PC-9 (cell line): ENCODE results near the gene NEU4. TPM values are rescaled to one million over a fixed set of nuclear protein-coding genes. Genes with fewer than 3 reads are reported as not detected.

Experiments
- BruUV-seq: library from RNA; stranded (reverse); fragments of 400-500 nt; replicated peaks from 2 replicates; lab custom pipeline; 2021; lab: Mats Ljungman, UMichigan
- CTCF ChIA-PET: fragments of 300-600 bp; sonication (Branson Sonifier 250); formaldehyde crosslinking; loops from one replicate; lab custom pipeline; 2022; ENCODE audit warnings: antibody characterized with exemption; lab: Charles Lee
- POLR2A ChIA-PET: fragments of 300-600 bp; sonication (Branson Sonifier 250); formaldehyde crosslinking; loops from one replicate; lab custom pipeline; 2022; ENCODE audit warnings: antibody characterized with exemption; ENCODE audit not compliant: unreplicated experiment; lab: Charles Lee
- DNase-seq, 2 experiments: peaks; one replicate each; pipeline versions ENCODE4 v3.0.0 to v3.0.0-alpha.2; 2015 to 2022; ENCODE audit warnings: mixed read lengths in 1 of 2
- H2AFZ ChIP-seq: fragments of 200-600 bp; sonication (generic); 2 replicates; pipeline ENCODE4 v1.8.1; 2017; ENCODE audit warnings: antibody characterized with exemption
- H3F3A ChIP-seq: fragments of 200-600 bp; sonication (generic); 2 replicates; pipeline ENCODE4 v1.8.1; 2017; ENCODE audit warnings: antibody characterized with exemption, mild to moderate bottlenecking, low read depth; ENCODE audit not compliant: insufficient read depth
- H3K27ac ChIP-seq: fragments of 200-600 bp; sonication (generic); 2 replicates; pipeline ENCODE4 v1.6.1; 2016; ENCODE audit warnings: mixed run types
- H3K27me3 ChIP-seq: fragments of 200-600 bp; sonication (generic); 2 replicates; pipeline ENCODE4 v1.6.1; 2016; ENCODE audit warnings: low read depth, mixed run types; ENCODE audit not compliant: insufficient read depth
- H3K36me3 ChIP-seq: fragments of 200-600 bp; sonication (generic); 2 replicates; pipeline ENCODE4 v1.6.1; 2016; ENCODE audit warnings: low read depth, mixed run types
- H3K4me1 ChIP-seq: fragments of 200-600 bp; sonication (generic); replicated peaks from 2 replicates; pipeline ENCODE4 v1.6.1; 2016; ENCODE audit warnings: mixed run types; ENCODE audit not compliant: insufficient read depth
- H3K4me2 ChIP-seq: fragments of 200-600 bp; sonication (generic); 2 replicates; pipeline ENCODE4 v1.6.1; 2017; ENCODE audit warnings: mixed run types
- H3K4me3 ChIP-seq: fragments of 200-600 bp; sonication (generic); 2 replicates; pipeline ENCODE4 v1.6.1; 2016; ENCODE audit warnings: mixed run types
- H3K79me2 ChIP-seq: fragments of 200-600 bp; sonication (generic); 2 replicates; pipeline ENCODE4 v1.6.1; 2017; ENCODE audit warnings: low read depth, mixed run types
- H3K9me2 ChIP-seq: fragments of 200-600 bp; sonication (generic); 2 replicates; pipeline ENCODE4 v1.8.1; 2017; ENCODE audit warnings: mild to moderate bottlenecking; ENCODE audit not compliant: insufficient read depth
- H3K9me3 ChIP-seq: fragments of 200-600 bp; sonication (generic); 2 replicates; pipeline ENCODE4 v1.8.1; 2016; ENCODE audit warnings: low read depth; ENCODE audit not compliant: insufficient read depth
- H4K20me1 ChIP-seq: fragments of 200-600 bp; sonication (generic); 2 replicates; pipeline ENCODE4 v1.8.1; 2017; ENCODE audit not compliant: insufficient read depth
- CTCF ChIP-seq: fragments of 200-600 bp; sonication (generic); conservative IDR thresholded peaks from 2 replicates; pipeline ENCODE4 v1.6.1; 2017; ENCODE audit warnings: mixed run types, antibody characterized with exemption, mild to moderate bottlenecking, moderate library complexity
- EZH2 ChIP-seq: fragments of 200-600 bp; sonication (generic); IDR thresholded peaks from 2 replicates; pipeline ENCODE4 v1.8.0; 2017; ENCODE audit warnings: antibody characterized with exemption, low read depth
- intact Hi-C: fragments of 100-400 bp; cut with micrococcal nuclease; formaldehyde crosslinking; loops from one replicate; pipeline ENCODE4 v1.10.0; 2022; ENCODE audit not compliant: unreplicated experiment
- total RNA-seq: library from RNA; stranded (reverse); gene quantifications from 2 replicates; pipeline ENCODE4 v1.2.3, GENCODE V29; 2021

NEU4 gene
- total RNA-seq, 1 experiment from 2014 or later: 0.92 TPM

GRCh38 chr2:241764275-241765241 lies 44.4 kb upstream of the NEU4 start:
- no peak for DNase-seq
- TF ChIP-seq EZH2: no peak
- no peak for TF ChIP-seq CTCF
- H3K79me2 ChIP-seq: no peaks in the 10 kb centered on the region
- H3K4me2 ChIP-seq: no peak overlapping the region
- no peaks in the 10 kb centered on the region for H3K9me3 ChIP-seq
- peaks cover 3% of the 10 kb centered on the region for H3K36me3 ChIP-seq
- H3F3A ChIP-seq: peaks cover 4% of the 10 kb centered on the region; the same call in 1 of the 2 replicates
- intact Hi-C loops: no loop called here
- H3K27ac ChIP-seq: no peak overlapping the region
- H2AFZ ChIP-seq: no peak overlapping the region
- H3K4me1 ChIP-seq: no peaks in the 10 kb centered on the region
- H4K20me1 ChIP-seq: peaks cover 24% of the 10 kb centered on the region
- no peaks in the 10 kb centered on the region for H3K9me2 ChIP-seq
- POLR2A ChIA-PET: no interaction called here
- CTCF ChIA-PET: interaction anchor here (0.6 kb wide), 1 partner anchor 30 kb away, joined by 4 read pairs; the partner anchor contains the start of gene D2HGDH
- H3K27me3 ChIP-seq: no peaks in the 10 kb centered on the region
- H3K4me3 ChIP-seq: no peak overlapping the region
- BruUV-seq: no TSS peak

- H2AFZ ChIP-seq: no peak overlapping the region
- H3K36me3 ChIP-seq: no peaks in the 10 kb centered on the region
- H3K27me3 ChIP-seq: no peaks in the 10 kb centered on the region
- POLR2A ChIA-PET: no interaction called here
- no peaks in the 10 kb centered on the region for H3K9me3 ChIP-seq
- no peaks in the 10 kb centered on the region for H3K9me2 ChIP-seq
- no peak for DNase-seq
- intact Hi-C loops: no loop called here
- no peak overlapping the region for H3K4me3 ChIP-seq
- TF ChIP-seq EZH2 (no peak), CTCF (no peak)
- 0 out of 2 replicates have a peak, but pooled peaks cover 8% of the 10 kb centered on the region for H3F3A ChIP-seq
- no peak overlapping the region for H3K27ac ChIP-seq
- no peak overlapping the region for H3K4me2 ChIP-seq
- no peaks in the 10 kb centered on the region for H3K79me2 ChIP-seq
- CTCF ChIA-PET: no interaction called here
- H4K20me1 ChIP-seq: 0 out of 2 replicates have a peak, but pooled peaks cover 7% of the 10 kb centered on the region
- BruUV-seq: no TSS peak
- H3K4me1 ChIP-seq: no peaks in the 10 kb centered on the region
These were observed 41.3 kb upstream of the NEU4 start for GRCh38 chr2:241767464-241768250.

- Histone ChIP-seq H3K36me3 (no peaks in the 10 kb centered on the region), H3K9me2 (no peaks in the 10 kb centered on the region), H3K27ac (no peak overlapping the region), H3K79me2 (no peaks in the 10 kb centered on the region), H3K27me3 (no peaks in the 10 kb centered on the region), H3K4me2 (no peak overlapping the region), H4K20me1 (0 out of 2 replicates have a peak, but pooled peaks cover under 1% of the 10 kb centered on the region), H3K4me1 (no peaks in the 10 kb centered on the region), H2AFZ (no peak overlapping the region), H3F3A (0 out of 2 replicates have a peak, but pooled peaks cover 8% of the 10 kb centered on the region), H3K9me3 (no peaks in the 10 kb centered on the region), H3K4me3 (no peak overlapping the region)
- CTCF ChIA-PET: no interaction called here
- BruUV-seq: no TSS peak
- POLR2A ChIA-PET: no interaction called here
- no peak for DNase-seq
- intact Hi-C loops: no loop called here
- TF ChIP-seq EZH2 (no peak), CTCF (no peak)
These were observed 40.7 kb upstream of the NEU4 start for GRCh38 chr2:241768251-241768711.
